ENCODE results near the gene BTN3A1.
A peak's percentile ranks its signal among the peaks of the same experiment; 100 is the strongest.

BTN3A1 gene

DNA sequence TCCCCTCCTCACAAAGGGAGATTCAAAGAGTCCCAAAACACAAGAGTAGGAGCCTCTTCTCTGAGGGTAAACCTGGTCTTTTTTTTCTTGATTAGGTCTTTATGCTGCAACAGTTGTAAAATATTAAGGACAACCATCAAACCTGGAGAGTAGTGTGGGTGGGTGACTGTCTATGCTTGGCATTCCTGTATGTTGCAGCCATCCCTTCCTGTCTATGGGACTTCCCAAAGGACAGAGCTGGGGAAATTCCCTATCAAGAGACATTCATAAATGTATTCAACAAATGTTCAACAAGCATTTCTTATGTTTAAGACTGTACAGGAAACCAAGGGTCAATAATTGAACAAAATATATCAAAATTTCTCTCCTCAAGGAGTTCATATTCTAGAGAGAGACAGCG is 13.6 kb upstream of the BTN3A1 start:
- Histone ChIP-seq H3K9me3 (ENCODE audit: severe bottlenecking) (no peaks in the 10 kb centered on the region), H3K4me1 (ENCODE audit: insufficient read depth, poor library complexity, severe bottlenecking) (peaks cover 3% of the 10 kb centered on the region), H3K27me3 (ENCODE audit: insufficient read depth, poor library complexity, severe bottlenecking) (no peaks in the 10 kb centered on the region), H3K4me3 (ENCODE audit: severe bottlenecking) (no peak overlapping the region), H3K27ac (ENCODE audit: poor library complexity, severe bottlenecking) (no peak overlapping the region), H3K36me3 (ENCODE audit: low read depth) (0 out of 2 replicates have a peak, but pooled peaks cover 5% of the 10 kb centered on the region)
- TF ChIP-seq, protein P1, sequence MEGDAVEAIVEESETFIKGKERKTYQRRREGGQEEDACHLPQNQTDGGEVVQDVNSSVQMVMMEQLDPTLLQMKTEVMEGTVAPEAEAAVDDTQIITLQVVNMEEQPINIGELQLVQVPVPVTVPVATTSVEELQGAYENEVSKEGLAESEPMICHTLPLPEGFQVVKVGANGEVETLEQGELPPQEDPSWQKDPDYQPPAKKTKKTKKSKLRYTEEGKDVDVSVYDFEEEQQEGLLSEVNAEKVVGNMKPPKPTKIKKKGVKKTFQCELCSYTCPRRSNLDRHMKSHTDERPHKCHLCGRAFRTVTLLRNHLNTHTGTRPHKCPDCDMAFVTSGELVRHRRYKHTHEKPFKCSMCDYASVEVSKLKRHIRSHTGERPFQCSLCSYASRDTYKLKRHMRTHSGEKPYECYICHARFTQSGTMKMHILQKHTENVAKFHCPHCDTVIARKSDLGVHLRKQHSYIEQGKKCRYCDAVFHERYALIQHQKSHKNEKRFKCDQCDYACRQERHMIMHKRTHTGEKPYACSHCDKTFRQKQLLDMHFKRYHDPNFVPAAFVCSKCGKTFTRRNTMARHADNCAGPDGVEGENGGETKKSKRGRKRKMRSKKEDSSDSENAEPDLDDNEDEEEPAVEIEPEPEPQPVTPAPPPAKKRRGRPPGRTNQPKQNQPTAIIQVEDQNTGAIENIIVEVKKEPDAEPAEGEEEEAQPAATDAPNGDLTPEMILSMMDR (IDR thresholded peaks at IDR 0.05; ENCODE audit: poor library complexity, severe bottlenecking) = no peak
- DNase-seq (ENCODE audit: low spot score) (no peak), ATAC-seq (ENCODE audit: low read depth) (no peak)

- Histone ChIP-seq H3K4me3 (ENCODE audit: severe bottlenecking) (no peak overlapping the region), H3K9me3 (ENCODE audit: severe bottlenecking) (peaks cover 2% of the 10 kb centered on the region), H3K36me3 (ENCODE audit: low read depth) (0 out of 2 replicates have a peak, but pooled peaks cover 5% of the 10 kb centered on the region), H3K27ac (ENCODE audit: poor library complexity, severe bottlenecking) (no peak overlapping the region), H3K4me1 (ENCODE audit: insufficient read depth, poor library complexity, severe bottlenecking) (peaks cover 9% of the 10 kb centered on the region), H3K27me3 (ENCODE audit: insufficient read depth, poor library complexity, severe bottlenecking) (no peaks in the 10 kb centered on the region)
- TF ChIP-seq, protein P1 (IDR thresholded peaks at IDR 0.05; ENCODE audit: poor library complexity, severe bottlenecking) = no peak
- DNase-seq (ENCODE audit: low spot score) = no peak
- no peak for ATAC-seq (ENCODE audit: low read depth)
These were observed 12.7 kb upstream of the BTN3A1 start for GRCh38 chr6:26389349-26389894.

DNA sequence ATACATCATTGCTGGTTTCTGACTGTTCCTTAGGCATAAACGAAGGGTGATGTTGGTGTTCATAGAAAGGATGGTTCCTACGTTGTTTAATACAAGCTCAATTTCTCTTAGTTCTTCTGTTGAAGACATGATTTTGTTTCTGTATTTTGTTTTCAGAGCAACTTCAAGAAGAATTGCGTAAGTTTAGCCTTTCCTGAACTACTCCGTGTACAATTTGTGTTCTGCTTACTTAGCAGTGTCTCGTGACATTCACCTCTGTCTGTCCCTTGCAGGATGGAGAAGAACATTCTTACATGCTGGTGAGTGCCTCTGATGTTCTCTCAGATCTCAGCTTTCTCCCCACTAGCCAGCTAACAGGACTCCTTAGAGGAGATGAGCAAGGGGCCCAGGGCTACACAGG is 11.5 kb upstream of the BTN3A1 start:
- Histone ChIP-seq H3K27ac (ENCODE audit: poor library complexity, severe bottlenecking) (no peak overlapping the region), H3K36me3 (ENCODE audit: low read depth) (0 out of 2 replicates have a peak, but pooled peaks cover 5% of the 10 kb centered on the region), H3K4me1 (ENCODE audit: insufficient read depth, poor library complexity, severe bottlenecking) (peaks cover 11% of the 10 kb centered on the region), H3K9me3 (ENCODE audit: severe bottlenecking) (peaks cover 2% of the 10 kb centered on the region), H3K4me3 (ENCODE audit: severe bottlenecking) (no peak overlapping the region), H3K27me3 (ENCODE audit: insufficient read depth, poor library complexity, severe bottlenecking) (no peaks in the 10 kb centered on the region)
- ATAC-seq (ENCODE audit: low read depth) (no peak), DNase-seq (ENCODE audit: low spot score) (no peak)
- TF ChIP-seq, protein P1 (IDR thresholded peaks at IDR 0.05; ENCODE audit: poor library complexity, severe bottlenecking) = no peak

- Histone ChIP-seq H3K9me3 (ENCODE audit: severe bottlenecking) (peaks cover 2% of the 10 kb centered on the region), H3K36me3 (ENCODE audit: low read depth) (0 out of 2 replicates have a peak, but pooled peaks cover 5% of the 10 kb centered on the region), H3K4me3 (ENCODE audit: severe bottlenecking) (no peak overlapping the region), H3K27ac (ENCODE audit: poor library complexity, severe bottlenecking) (no peak overlapping the region), H3K4me1 (ENCODE audit: insufficient read depth, poor library complexity, severe bottlenecking) (peaks cover 11% of the 10 kb centered on the region), H3K27me3 (ENCODE audit: insufficient read depth, poor library complexity, severe bottlenecking) (no peaks in the 10 kb centered on the region)
- DNase-seq (ENCODE audit: low spot score) (no peak), ATAC-seq (ENCODE audit: low read depth) (no peak)
- TF ChIP-seq, protein P1 (IDR thresholded peaks at IDR 0.05; ENCODE audit: poor library complexity, severe bottlenecking) = no peak
These were observed 9.0 kb upstream of the BTN3A1 start for GRCh38 chr6:26392932-26393636.

DNA sequence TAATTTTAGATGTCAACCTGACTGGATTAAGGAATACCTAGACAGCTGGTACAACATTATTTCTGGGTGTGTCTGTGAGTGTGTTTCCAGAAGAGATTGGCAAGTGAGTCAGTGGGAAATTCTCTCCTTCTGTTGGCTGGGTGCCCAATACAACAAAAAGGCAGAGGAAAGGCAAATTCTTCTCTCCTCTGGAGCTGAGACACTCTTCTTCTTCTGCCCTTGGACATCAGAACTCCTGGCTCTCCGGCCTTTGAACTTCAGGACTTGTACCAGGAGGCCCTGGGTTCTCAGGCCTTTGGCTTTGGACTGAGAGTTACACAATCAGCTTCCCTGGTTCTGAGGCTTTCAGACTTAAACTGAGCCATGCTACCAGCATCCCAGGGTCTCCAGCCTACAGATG is 7.8 kb upstream of the BTN3A1 start:
- TF ChIP-seq, protein P1 (IDR thresholded peaks at IDR 0.05; ENCODE audit: poor library complexity, severe bottlenecking) = no peak
- DNase-seq (ENCODE audit: low spot score) (no peak), ATAC-seq (ENCODE audit: low read depth) (peak; percentile 83)
- Histone ChIP-seq H3K27me3 (ENCODE audit: insufficient read depth, poor library complexity, severe bottlenecking) (no peaks in the 10 kb centered on the region), H3K36me3 (ENCODE audit: low read depth) (0 out of 2 replicates have a peak, but pooled peaks cover 5% of the 10 kb centered on the region), H3K4me3 (ENCODE audit: severe bottlenecking) (no peak overlapping the region), H3K27ac (ENCODE audit: poor library complexity, severe bottlenecking) (no peak overlapping the region), H3K9me3 (ENCODE audit: severe bottlenecking) (peaks cover 2% of the 10 kb centered on the region), H3K4me1 (ENCODE audit: insufficient read depth, poor library complexity, severe bottlenecking) (peaks cover 11% of the 10 kb centered on the region)

Data from RWPE2 (cell line).